HepG2 (cell line): ENCODE measurements around the gene MPIG6B. TPM values are rescaled to one million over a fixed set of nuclear protein-coding genes. Genes with fewer than 3 reads are reported as not detected.

ENCODE experiments used
- ARID3A ChIP-seq: IDR thresholded peaks from 2 replicates; pipeline ENCODE4 v1.6.1; 2012; ENCODE audit warnings: low read depth, low read length, improper control_type of control experiment
- ATRX ChIP-seq: sonication (generic); formaldehyde crosslinking; IDR thresholded peaks from 2 replicates; pipeline ENCODE4 v1.4.0; 2020; ENCODE audit warnings: missing genetic modification reagents, borderline replicate concordance
- GTF2F1 ChIP-seq: fragments of 150-350 bp; IDR thresholded peaks from 2 replicates; pipeline ENCODE4 v1.6.1; 2014; ENCODE audit warnings: low read length
- MAFK ChIP-seq, 2 experiments: IDR thresholded peaks in 1 of 2; conservative IDR thresholded peaks in 1 of 2; 2 replicates each; pipeline ENCODE4 v1.6.1; 2011; ENCODE audit warnings: improper control_type of control experiment in 2 of 2, low read length in 2 of 2
- MYC ChIP-seq: sonication (generic); formaldehyde crosslinking; IDR thresholded peaks from 2 replicates; pipeline ENCODE4 v1.9.0; 2021; ENCODE audit warnings: missing genetic modification reagents, borderline replicate concordance
- RARA ChIP-seq: IDR thresholded peaks from 2 replicates; pipeline ENCODE4 v1.6.1; 2016; ENCODE audit warnings: missing genetic modification reagents, missing compliant biosample characterization
- REST ChIP-seq, 2 experiments: IDR thresholded peaks; 2 replicates each; pipeline ENCODE4 v1.6.1; 2011 to 2012; ENCODE audit warnings: low read length in 2 of 2, borderline replicate concordance in 1 of 2, low read depth in 1 of 2, mild to moderate bottlenecking in 1 of 2, moderate library complexity in 1 of 2
- SOX13 ChIP-seq, 3 experiments: fragments of 450-650 bp in 1 of 3; sonication (generic) in 1 of 3; formaldehyde crosslinking in 1 of 3; IDR thresholded peaks in 2 of 3; conservative IDR thresholded peaks in 1 of 3; 2 replicates each; pipeline versions ENCODE4 v1.5.0 to v1.6.1; 2016 to 2020; ENCODE audit warnings: antibody characterized with exemption in 1 of 3, mild to moderate bottlenecking in 1 of 3, missing compliant biosample characterization in 1 of 3, missing genetic modification reagents in 1 of 3, moderate library complexity in 1 of 3
- ZIK1 ChIP-seq: sonication (generic); formaldehyde crosslinking; IDR thresholded peaks from 2 replicates; pipeline ENCODE4 v1.5.0; 2020; ENCODE audit warnings: mild to moderate bottlenecking, low read depth, missing genetic modification reagents, borderline replicate concordance
- ZNF12 ChIP-seq: sonication (generic); formaldehyde crosslinking; IDR thresholded peaks from 2 replicates; pipeline ENCODE4 v1.5.0; 2020; ENCODE audit warnings: missing genetic modification reagents
- ZNF253 ChIP-seq: sonication (generic); formaldehyde crosslinking; IDR thresholded peaks from 2 replicates; pipeline ENCODE4 v1.8.0; 2022; ENCODE audit warnings: mild to moderate bottlenecking, missing genetic modification reagents, borderline replicate concordance
- ZNF362 ChIP-seq: sonication (generic); formaldehyde crosslinking; IDR thresholded peaks from 2 replicates; pipeline ENCODE4 v1.4.0; 2020; ENCODE audit warnings: missing genetic modification reagents, mild to moderate bottlenecking, borderline replicate concordance
- ZNF512B ChIP-seq: sonication (generic); formaldehyde crosslinking; IDR thresholded peaks from 2 replicates; pipeline ENCODE4 v1.5.1; 2020; ENCODE audit warnings: missing genetic modification reagents, mild to moderate bottlenecking, borderline replicate concordance
- ZNF776 ChIP-seq: sonication (generic); formaldehyde crosslinking; IDR thresholded peaks from 2 replicates; pipeline ENCODE4 v1.4.0; 2020; ENCODE audit warnings: mild to moderate bottlenecking, missing genetic modification reagents
- ZNF777 ChIP-seq: sonication (generic); formaldehyde crosslinking; IDR thresholded peaks from 2 replicates; pipeline ENCODE4 v1.4.0; 2020; ENCODE audit warnings: missing genetic modification reagents
- polyA plus RNA-seq, 8 experiments: library from polyadenylated mRNA; depleted of rRNA in 3 of 8; stranded (reverse) in 7 of 8; unstranded in 1 of 8; fragments of >200 nt; fragmentation: Illumina TruSeq in 4 of 8; extraction: Trizol in 4 of 8; gene quantifications; 2 replicates each; pipeline versions ENCODE4 v1.2.1 to v1.2.3, GENCODE V29; 2011 to 2016; ENCODE audit warnings: low read depth in 4 of 8, missing spikeins in 1 of 8, mixed read lengths in 1 of 8; ENCODE audit not compliant: insufficient read depth in 1 of 8
- total RNA-seq, 5 experiments: library from RNA; depleted of rRNA; stranded (reverse); fragments of >200 nt; fragmentation: Illumina TruSeq; extraction: Trizol; gene quantifications; 2 replicates each; pipeline ENCODE4 v1.2.3, GENCODE V29; 2016; ENCODE audit warnings: low read depth in 1 of 5

The MPIG6B gene
- total and polyA plus RNA-seq, 2 of the 13 experiments (the other 11 are each of a cell fraction or from before 2014, with no cell fraction given): not detected

GRCh38 chr6:31737991-31738979 lies 15.1 kb downstream of the MPIG6B start (continued):
- TF ChIP-seq REST (IDR thresholded peaks at IDR 0.05; ENCODE audit: borderline replicate concordance in 1 of 2, low read depth in 1 of 2, low read length in 2 of 2) (peak in 1 of 2 experiments; percentile 74; a peak in 2 of 4 replicates), ZIK1 (CRISPR knock-in tag) (0 out of 2 replicates have a peak, but pooled peaks have one; percentile 19), ZNF253 (CRISPR knock-in tag) (no peak), MYC (peak; percentile 31; the same call in 1 of the 2 replicates), RARA (CRISPR knock-in tag) (peak; percentile 75), ATRX (CRISPR knock-in tag) (no peak), ZNF512B (no peak), ZNF776 (no peak; the same call in 1 of the 2 replicates), GTF2F1 (no peak), ZNF362 (CRISPR knock-in tag) (peak; percentile 81; the same call in 1 of the 2 replicates), SOX13 (IDR thresholded peaks at IDR 0.05) (peak; percentile 48), SOX13 (CRISPR knock-in tag; conservative IDR thresholded peaks at IDR 0.05 in 1 of 2, IDR thresholded peaks at IDR 0.05 in 1 of 2) (peak in 1 of 2 experiments; percentile 95; a peak in 3 of 4 replicates), ZNF12 (CRISPR knock-in tag) (peak; percentile 64; the same call in 1 of the 2 replicates), ARID3A (peak; percentile 38; the same call in 1 of the 2 replicates), MAFK (conservative IDR thresholded peaks at IDR 0.05 in 1 of 2, IDR thresholded peaks at IDR 0.05 in 1 of 2; ENCODE audit: low read length in 2 of 2) (no peak), ZNF777 (CRISPR knock-in tag) (no peak)
